Activated CD4-positive, CD25-positive, alpha-beta regulatory T cell (primary cell): Measurements from ENCODE around the gene MDM4.
A peak's percentile ranks its signal among the peaks of the same experiment; 100 is the strongest.

Experiments used
- DNase-seq, 4 experiments: peaks; one replicate each; lab custom pipeline; 2025; lab: John Stamatoyannopoulos, UW

The MDM4 gene

GRCh38 chr1:204493145-204493983, 22.8 kb upstream of the MDM4 start:
- DNase-seq = no peak

- DNase-seq = peak in 2 of 4 experiments; percentile 32 to 37
These were observed 22.3 kb upstream of the MDM4 start for GRCh38 chr1:204493984-204494280.

GRCh38 chr1:204494281-204495077, 21.7 kb upstream of the MDM4 start, which contains the start of gene PIK3C2B:
Gene PIK3C2B, minus strand, starts transcription at chr1:204494805. Its CDS starts 25,003 bp downstream, at chr1:204469802.
- DNase-seq = peak; percentile 48 to 52 (median 50)

- no peak for DNase-seq
These were observed 21.0 kb upstream of the MDM4 start for GRCh38 chr1:204495078-204495753.

- no peak for DNase-seq
These were observed 20.4 kb upstream of the MDM4 start for GRCh38 chr1:204495777-204496176.

GRCh38 chr1:204498981-204499380, 17.2 kb upstream of the MDM4 start:
- no peak for DNase-seq

GRCh38 chr1:204499511-204500468, 16.4 kb upstream of the MDM4 start:
- no peak for DNase-seq

- DNase-seq = no peak
These were observed 14.0 kb upstream of the MDM4 start for GRCh38 chr1:204502241-204502640.

- no peak for DNase-seq
These were observed 12.9 kb upstream of the MDM4 start for GRCh38 chr1:204503122-204503912.

GRCh38 chr1:204503913-204504519, 12.2 kb upstream of the MDM4 start:
- no peak for DNase-seq

- no peak for DNase-seq
These were observed 10.5 kb upstream of the MDM4 start for GRCh38 chr1:204505674-204506200.

- peak in 2 of 4 experiments; percentile 45 to 52 for DNase-seq
These were observed 9.8 kb upstream of the MDM4 start for GRCh38 chr1:204506201-204506968.

GRCh38 chr1:204506969-204507316, 9.3 kb upstream of the MDM4 start:
- peak; percentile 52 to 79 (median 68) for DNase-seq

GRCh38 chr1:204507317-204508105, 8.7 kb upstream of the MDM4 start:
- no peak for DNase-seq

- DNase-seq = no peak
These were observed 7.0 kb upstream of the MDM4 start for GRCh38 chr1:204509186-204509635.

- no peak for DNase-seq
These were observed 4.8 kb upstream of the MDM4 start for GRCh38 chr1:204511366-204511765.

GRCh38 chr1:204513117-204513716, 3.0 kb upstream of the MDM4 start:
- no peak for DNase-seq

- no peak for DNase-seq
These were observed 1.4 kb upstream of the MDM4 start for GRCh38 chr1:204514828-204515227.
